NCI-H748 (cell line): ENCODE results near the gene KHDRBS2.
A peak's percentile ranks its signal among the peaks of the same experiment; 100 is the strongest.

Experiments
- DNase-seq: peaks from one replicate; lab custom pipeline; 2025; ENCODE audit not compliant: unreplicated experiment; lab: John Stamatoyannopoulos, UW

The KHDRBS2 gene

DNA sequence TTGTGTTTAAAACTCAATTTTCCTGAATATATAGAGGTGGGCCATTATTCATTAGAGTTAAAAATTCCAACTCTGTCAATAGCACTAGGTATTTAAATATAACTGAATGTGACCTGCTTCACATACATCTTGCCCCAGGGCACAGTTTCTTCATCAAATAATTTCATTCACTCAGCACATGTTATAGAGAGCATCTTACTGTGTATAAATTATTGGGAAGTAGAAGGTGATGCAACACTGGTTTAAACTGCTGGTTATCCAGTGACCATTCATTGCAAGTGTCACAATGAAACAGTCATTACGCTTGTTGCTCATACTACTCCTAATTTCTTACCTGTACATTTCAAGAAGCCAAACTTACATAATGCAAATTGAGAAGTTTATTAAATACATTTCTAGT is 93.4 kb downstream of the KHDRBS2 start:
- no peak for DNase-seq

DNA sequence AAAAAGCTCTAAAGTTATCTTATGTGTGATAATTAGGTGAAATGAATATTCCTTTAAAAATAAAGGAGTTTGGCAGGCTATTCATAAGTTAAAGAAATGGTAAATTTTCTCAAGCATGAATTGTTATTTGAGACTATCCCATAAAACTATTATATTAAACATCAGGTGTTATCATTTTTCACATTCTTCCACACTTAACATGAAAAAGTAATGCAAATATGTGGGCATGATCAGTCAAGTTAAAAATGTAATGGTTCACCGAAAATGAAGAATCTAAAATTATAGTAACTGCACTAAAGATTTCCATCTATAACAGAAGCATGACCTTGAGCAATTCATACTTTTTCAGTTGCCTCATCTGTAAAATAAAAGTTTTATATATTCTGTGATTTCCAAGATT is 110.8 kb downstream of the KHDRBS2 start:
- DNase-seq: no peak

DNA sequence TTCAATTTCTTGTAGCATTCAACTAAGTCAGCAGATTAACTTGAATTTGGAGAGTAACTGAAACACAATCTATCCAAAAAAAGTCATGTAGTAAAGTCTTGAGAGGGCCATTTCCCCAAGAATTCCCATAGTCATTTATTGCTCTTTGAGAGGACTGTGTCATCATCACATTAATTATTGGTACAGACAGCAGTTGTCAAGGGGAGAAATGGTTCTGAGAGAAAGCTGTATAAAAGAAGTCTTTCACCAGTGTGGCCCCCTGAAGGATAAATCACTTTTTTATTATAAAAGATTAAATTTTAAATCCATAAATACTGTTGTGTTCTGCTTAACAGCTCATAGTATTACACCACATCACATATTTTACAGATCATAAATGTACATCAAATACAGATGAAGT is 111.5 kb downstream of the KHDRBS2 start:
- DNase-seq: no peak

DNA sequence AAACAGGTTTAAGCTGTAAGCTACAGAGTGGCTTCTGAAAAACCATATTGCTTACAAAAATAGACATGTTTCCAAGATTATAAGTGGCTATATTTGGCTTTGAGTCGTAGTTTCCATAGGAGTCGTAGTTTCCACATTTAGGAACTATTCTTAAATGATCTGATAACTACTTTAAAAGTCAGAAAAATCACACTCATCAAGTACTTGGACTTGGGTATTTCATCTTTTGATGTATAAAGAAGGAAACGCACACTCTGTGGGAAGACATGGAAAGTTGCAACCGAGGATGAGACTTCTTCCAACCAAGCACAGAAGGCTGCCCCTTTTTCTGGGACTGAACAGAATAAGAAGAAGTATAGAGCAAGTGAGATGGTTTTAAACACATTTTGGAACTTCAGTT is 118.3 kb downstream of the KHDRBS2 start:
- DNase-seq: no peak

DNA sequence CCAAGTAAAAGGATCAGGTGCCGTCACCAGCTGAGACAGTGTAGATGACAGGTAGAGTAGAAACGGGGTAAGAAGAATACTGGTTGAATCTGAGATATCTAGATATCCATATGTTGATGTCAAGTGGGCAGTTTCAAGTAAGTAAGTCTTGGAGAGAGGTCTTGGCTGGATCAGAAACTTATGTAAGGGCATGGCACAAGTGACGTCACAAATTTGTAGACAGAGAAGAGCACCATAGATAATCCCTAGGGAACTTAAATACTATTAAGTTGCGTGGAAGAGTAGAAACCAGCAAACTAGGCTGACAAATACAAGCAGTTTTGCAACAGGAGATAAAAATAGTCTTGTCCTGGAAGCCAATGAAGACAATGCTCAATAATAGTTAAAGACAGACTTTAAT is 123.2 kb downstream of the KHDRBS2 start:
- no peak for DNase-seq

DNA sequence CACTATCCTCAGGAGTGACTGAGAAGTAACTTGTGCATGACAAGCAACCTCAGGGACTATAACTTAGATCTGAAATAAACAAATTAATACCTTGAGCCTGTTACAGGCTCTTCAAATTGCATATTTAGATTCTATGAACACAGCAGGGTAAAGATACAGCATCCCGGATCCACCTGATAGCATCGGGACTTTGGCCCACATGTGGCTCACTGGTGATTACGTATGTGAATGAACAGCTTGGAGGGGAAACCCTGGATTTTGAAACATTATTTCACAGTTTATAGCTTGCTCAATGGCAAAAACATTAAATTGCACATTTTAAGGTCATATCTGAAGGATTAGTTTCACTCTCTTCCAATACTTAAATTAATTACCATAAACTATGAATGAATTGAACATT is 133.2 kb downstream of the KHDRBS2 start:
- DNase-seq: no peak

DNA sequence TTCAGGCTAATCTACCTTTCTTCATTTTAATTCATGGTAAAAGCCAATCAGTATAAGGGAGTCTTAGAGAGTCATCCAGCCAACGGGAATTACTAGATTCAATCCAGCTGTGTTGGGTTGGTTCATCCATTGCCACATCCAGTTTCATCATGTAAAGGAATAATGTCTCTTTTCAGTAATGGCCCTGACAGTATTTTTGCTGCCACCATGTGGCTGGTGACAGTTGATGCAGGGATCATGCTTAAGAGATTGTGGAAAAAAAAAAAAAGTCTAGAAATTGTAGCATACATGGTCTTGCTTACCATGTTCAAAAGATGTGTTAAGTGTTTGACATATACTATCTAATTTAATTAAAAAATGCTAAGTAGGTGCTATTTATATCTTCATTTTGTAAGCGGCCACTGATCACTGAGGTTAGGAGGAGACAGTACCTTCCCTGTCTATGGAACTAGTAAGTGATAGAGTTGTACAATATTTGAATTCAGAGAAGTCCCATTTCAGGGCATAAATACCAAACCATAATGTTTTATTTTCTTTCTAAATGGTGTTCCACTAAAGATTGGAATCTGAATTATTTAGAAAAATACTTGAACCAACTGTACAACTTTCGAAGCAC is 135.9 kb downstream of the KHDRBS2 start:
- peak; percentile 69 for DNase-seq

DNA sequence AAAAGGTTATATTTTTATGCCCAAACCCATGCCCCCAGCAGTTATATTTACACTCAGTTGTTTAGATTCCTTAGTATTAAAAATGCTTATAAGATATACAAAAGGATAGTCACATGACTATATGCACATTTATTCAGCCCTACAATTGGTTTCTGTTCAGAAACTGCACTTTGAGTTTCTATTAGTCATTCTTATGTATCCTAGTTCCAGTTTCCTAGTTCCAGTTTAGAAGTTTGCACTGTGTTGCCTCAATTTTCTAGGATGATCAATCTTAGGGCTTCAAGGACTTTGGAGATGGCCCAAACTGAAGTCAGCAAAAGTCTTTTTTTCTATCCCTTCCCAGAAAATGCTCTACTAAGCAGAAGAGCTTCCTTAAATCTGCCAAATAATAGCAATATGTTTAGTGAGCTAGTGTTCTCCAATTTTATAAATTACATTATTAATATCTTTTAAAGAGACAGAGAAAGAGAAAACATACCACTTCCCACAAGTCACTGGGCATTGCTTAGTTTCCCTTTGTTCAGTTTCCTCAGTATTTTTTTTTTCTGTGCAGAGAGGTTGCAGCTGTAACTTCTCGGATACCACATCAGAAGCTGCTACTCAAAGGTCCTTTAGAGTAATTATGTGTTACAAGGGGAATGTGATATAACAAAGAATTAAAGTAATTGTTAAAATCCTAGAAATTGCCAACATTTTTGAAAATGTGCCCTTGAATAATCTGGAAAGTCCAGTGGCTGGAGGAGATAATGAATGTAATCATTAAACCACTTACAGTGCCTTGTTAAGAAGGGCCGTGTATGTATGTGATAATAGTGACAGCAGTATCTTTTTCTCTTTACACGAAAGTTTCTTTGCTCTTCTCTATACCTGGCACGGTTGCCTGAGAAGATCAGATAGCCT is 138.8 kb downstream of the KHDRBS2 start:
- peak; percentile 20 for DNase-seq

DNA sequence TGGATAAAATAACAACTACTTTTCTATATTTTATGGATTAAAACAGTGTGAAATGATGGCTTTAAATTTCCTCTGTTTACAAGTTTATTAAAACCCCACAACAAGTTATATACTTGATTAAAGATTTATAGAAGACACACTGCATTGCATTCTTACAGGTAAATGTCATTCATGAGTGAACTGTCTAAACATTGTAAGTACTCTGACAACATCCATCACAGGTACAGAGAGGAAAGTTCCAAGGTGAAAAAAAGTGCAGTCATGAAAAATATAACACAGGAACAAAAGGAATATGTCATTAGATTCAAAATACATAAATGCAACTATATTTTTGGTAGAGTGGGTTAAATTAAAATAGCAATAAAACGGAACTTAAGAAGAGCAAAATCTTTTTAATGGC is 156.9 kb downstream of the KHDRBS2 start:
- DNase-seq: no peak

DNA sequence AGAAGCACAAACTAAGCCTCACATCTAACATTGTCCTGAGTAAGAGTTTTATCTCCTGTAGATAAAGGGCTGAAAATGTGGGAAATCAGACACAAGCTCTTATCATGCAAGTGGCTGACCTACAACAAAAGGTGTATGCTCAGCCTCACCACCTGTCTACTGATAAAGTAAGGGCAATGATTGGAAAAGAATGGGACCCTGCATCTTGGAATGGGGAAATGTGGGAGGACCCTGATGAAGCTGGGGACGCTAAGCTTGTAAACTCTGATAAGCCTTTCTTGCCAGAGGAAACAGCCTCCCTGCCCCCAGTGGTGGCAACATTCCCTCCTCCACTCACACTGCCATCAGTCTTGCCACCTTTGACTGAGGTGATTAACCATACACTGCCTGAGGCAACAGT is 166.6 kb downstream of the KHDRBS2 start:
- DNase-seq: no peak

DNA sequence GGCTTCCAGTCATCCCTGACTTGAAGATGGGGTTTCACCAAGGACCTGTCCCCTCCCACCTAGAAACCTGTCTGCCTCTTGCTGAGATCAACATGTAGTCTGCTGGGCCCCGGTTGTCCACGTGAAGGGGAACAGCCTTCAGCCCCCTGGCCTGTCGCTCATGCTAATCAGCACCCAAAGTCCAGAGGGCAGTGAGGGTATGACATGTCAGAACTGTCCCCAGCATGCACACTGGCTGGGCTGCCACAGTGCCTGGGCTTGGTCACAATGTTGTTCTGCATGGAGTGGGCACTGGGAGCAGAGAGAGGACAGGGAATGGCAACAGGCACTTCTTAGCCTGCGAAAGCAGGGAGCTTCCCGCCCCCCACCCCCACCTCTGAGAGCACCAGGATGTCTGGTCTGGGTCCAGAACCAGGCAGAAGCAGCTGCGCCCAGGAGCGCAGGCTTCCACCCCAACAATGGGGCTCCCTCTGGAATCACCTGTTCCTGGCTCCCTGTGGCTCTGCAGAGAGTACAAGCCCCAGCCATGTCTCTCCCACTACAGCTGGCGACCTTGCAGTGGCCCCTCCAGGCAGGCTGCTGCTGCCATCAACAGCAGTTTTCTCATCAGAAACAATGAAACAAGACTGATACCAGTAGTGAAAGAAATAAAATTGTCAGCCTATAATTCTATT is 182.7 kb downstream of the KHDRBS2 start:
- DNase-seq: no peak

DNA sequence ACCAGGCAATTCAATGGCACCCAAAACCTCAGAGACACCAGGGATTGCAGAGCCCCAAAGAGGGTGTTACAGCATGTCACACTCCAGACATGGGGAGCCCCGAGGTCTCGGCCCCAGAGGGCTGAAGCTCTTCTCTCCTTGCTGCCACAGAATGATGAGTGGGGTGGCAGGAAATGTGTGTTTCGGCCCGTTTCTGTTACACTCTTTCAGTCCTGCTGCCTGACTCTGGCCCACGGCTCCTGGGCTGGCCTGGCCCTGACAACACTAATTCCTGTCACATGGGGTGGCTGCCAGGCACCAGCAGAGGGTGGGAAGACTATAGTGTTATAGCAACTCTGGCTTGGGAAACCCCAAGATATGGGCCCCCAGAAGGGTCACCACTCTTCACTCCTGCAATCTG is 183.6 kb downstream of the KHDRBS2 start:
- no peak for DNase-seq

DNA sequence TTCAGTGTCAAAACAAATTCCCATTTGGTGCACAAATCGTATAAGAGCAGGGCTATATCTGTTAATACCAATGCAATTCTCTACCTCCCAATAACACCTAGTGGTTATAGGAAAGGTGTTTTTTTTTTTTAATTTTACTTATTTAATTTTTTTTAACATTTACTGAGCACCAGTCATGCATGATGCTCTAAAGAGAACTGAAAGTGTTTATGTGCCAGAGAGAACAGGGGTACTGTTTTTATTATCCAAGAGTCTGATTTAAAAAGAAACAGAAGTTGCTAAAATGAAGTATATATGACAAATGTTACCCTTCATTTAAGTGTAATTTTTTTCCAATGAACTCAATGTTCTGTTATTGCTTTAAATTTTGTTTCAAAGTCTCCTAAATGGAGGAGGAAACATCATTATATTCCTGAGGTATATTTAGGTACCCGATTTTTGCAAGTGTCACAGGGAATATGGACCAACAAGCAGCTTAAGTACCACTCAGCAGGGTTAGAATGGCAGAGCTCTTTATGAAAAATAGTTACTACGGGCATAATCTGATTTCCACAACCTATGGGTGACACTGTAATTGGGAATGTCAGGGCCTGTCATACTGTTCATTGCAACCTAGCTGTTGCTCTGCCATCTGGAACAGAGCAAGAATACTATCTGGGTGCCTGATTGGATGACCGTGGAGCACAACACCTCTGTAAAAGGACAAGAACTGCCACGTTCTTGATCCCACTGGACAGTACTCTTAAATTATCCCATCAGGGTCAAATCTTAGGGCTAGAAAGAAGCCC is 195.4 kb downstream of the KHDRBS2 start:
- no peak for DNase-seq

DNA sequence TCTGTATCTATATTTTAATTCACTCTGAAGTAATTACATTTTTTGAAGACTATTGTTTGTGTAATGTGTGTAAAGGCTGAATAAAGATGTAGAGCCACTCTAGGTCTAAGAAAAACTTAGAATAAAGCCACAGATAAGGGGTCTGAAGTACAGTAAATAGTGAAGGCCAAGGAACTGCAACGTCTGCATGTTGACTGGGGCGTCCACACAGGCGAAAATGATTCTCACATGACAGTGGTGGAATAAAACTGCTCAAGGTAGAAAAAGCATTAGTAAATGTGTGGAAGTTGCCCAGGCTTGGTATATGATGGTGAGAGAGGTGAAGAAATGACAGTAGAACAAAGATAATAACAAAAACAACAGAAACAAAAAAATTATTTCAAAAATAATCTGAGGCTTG is 196.2 kb downstream of the KHDRBS2 start:
- DNase-seq: no peak

DNA sequence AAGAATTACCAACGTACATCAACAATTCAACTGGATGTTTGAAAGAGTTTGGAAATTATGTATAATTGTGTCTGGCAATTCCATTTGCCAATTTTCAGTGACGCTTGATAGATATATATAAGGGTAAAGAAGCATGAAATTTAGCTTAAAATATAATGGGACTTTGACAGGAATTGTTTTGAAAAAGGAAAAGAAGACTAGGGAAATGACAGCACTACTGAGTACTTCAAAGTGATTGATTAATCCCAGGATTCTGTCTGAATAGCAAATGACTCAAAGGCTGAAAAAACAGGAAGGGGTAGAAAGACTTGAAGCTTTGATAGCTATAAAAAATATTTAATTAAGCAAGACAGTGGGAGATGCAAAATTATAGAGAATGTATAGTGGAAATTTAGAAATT is 200.0 kb downstream of the KHDRBS2 start:
- DNase-seq: no peak

DNA sequence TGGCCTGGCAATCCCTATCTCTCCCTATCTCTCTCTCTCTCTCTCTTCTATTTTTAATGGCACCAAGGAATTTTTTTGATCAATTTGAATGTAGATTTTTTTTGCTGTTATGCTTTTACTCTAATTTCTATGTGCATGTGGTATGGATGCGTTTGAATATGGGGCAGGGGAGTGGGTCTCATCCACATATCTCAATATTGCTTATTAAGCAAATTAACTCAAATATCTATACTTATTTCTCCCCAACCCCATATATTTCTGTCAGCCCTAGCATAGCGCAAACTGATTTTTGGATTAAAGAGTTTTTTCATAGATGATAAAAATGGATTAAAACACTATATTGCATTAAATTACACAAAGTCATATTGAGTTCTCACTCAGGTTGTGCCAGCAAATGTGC is 210.2 kb downstream of the KHDRBS2 start:
- no peak for DNase-seq

DNA sequence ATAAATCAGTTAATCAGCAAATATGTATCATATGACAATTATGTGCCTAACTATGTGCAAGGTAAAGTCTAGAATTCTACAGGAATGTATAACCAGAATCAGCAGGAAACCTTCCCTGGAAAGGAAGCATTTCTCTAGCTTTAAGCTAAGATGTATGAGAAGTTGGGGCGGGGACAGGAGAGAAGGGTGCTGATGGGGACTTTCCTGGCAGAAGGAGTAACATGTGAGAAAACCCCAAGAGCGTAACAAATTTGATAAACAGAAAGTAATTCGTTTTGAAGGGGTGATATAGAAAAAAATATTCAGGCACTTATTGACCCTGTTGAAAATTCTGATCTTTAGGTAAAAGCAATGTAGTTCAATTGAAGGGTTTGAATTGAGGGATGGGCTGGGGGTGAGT is 226.1 kb downstream of the KHDRBS2 start:
- no peak for DNase-seq

DNA sequence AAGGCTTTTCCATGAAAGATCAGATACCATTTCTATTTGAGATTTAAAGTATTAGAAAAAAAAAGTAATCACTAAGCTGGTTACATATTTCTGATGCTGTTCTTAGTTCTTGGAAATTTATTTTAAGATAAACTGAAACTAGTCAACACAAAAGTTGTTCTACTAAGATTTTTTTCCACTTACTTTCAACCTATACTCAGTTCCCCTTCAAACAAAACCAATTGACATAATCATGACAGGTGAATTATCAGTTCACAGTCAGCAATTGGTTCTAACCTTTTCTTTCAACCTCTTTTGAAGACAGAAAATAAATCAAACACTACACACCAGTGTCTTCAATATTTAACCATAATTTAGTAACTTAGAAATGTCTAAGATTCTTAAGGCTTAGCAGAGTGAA is 228.7 kb downstream of the KHDRBS2 start:
- no peak for DNase-seq

DNA sequence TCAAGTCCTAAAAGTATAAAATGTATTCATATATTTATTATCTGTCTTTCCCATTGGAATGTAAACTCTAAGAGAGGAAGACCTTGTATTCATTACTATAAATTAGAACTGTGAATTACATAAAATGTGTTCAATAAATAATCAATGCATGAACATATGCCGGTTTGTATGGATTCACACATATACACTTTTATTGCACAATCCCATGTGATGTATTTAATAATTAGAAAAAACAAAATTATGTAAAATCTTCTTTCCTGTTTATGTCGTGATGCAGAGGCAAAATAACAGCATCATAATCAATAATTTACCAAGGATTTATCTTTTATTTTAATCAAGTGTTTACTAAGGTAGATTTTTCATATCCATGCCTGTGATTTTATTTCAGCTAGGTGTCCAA is 240.5 kb downstream of the KHDRBS2 start:
- no peak for DNase-seq

DNA sequence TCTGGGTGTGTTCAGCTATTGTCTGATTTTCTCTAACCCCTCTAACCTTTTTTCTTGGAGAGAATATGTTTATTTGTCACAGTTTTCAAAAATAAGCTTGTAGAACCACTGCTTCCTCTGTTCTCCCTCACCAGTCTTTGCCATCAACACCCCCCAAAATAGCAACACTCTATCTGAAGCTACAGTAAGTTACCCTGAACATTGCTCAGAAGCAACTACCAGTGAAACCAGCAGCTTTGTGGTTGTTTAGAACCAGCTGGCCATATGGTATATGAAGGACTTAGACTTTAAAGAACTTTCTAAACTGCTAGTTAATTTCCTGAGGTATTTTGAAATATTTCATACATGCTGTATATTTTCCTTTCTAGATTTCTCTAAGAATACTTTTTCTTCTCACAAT is 242.9 kb downstream of the KHDRBS2 start:
- DNase-seq: no peak

DNA sequence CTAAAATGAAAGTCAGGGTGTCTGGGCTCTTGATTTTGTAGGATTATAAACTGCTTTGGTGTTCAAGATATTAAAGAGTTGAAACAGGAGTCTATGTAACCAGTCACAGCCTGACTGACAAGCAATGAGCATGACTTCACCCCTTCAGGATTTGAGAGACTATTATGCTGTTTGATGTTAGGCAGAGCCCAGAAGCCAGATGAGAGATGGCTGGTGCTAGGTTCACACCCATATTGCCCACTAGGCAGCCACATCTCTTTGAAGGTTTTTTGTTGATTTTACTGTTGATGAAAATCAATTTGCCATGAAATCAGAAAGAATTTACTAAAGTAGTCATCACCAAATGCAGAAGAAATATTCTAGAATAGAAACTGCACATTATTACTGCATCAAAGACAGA is 243.6 kb downstream of the KHDRBS2 start:
- DNase-seq: no peak
